Endothelial cell of umbilical vein (primary cell): Measurements from ENCODE around the gene SLC25A13. TPM values are rescaled to one million over a fixed set of nuclear protein-coding genes. Genes with fewer than 3 reads are reported as not detected.

Source experiments
- BruUV-seq: library from RNA; stranded (reverse); fragments of 400-500 nt; replicated peaks from 2 replicates; lab custom pipeline; 2021; lab: Mats Ljungman, UMichigan
- CTCF ChIA-PET: fragments of 300-600, 350-600 bp; sonication (Branson Sonifier 250); formaldehyde crosslinking; loops from one replicate; lab custom pipeline; 2021; ENCODE audit warnings: antibody characterized with exemption, inconsistent platforms; lab: Charles Lee
- POLR2A ChIA-PET: fragments of 300-600, 350-600 bp; sonication (Branson Sonifier 250); formaldehyde crosslinking; loops from one replicate; lab custom pipeline; 2021; ENCODE audit warnings: antibody characterized with exemption, inconsistent platforms; lab: Charles Lee
- DNase-seq: peaks from one replicate; pipeline ENCODE4 v3.0.0-alpha.2; 2011; ENCODE audit warnings: low read depth, low spot score
- FAIRE-seq: peaks from 2 replicates; lab custom pipeline; 2011; peaks lifted over from hg19 to GRCh38; lab: Jason Lieb, UNC
- H2AFZ ChIP-seq: 2 replicates; pipeline ENCODE4 v1.6.0; 2012; ENCODE audit warnings: low read depth, low read length, control low read depth, inconsistent platforms
- H3K27ac ChIP-seq: 2 replicates; pipeline ENCODE4 v1.5.1; 2011; ENCODE audit warnings: low read depth, mild to moderate bottlenecking, control low read depth, low read length, moderate library complexity; ENCODE audit not compliant: insufficient read depth
- H3K27me3 ChIP-seq, 2 experiments: 2 replicates each; pipeline versions ENCODE4 v1.6.0 to v1.6.1; 2011; ENCODE audit warnings: low read length in 2 of 2, mixed read lengths in 1 of 2; ENCODE audit not compliant: control insufficient read depth in 2 of 2, insufficient read depth in 2 of 2
- H3K36me3 ChIP-seq, 2 experiments: 2 replicates in 1 of 2; 3 replicates in 1 of 2; pipeline ENCODE4 v1.5.1; 2011; ENCODE audit warnings: low read length in 2 of 2, mild to moderate bottlenecking in 1 of 2, moderate library complexity in 1 of 2; ENCODE audit not compliant: control insufficient read depth in 2 of 2, insufficient read depth in 2 of 2; ENCODE audit errors: extremely low read depth in 1 of 2
- H3K4me1 ChIP-seq: 3 replicates; pipeline ENCODE4 v1.5.1; 2011; ENCODE audit warnings: mild to moderate bottlenecking, low read length; ENCODE audit not compliant: control insufficient read depth, insufficient read depth; ENCODE audit errors: extremely low read depth
- H3K4me2 ChIP-seq: 2 replicates; pipeline ENCODE4 v1.6.1; 2011; ENCODE audit warnings: low read length, control low read depth, mixed read lengths; ENCODE audit not compliant: insufficient read depth
- H3K4me3 ChIP-seq, 3 experiments: fragments of 200-600 bp in 1 of 3; sonication (generic), shearing (Covaris generic) in 1 of 3; replicated peaks in 1 of 3; 2 replicates each; pipeline ENCODE4 v1.5.1; 2011 to 2016; ENCODE audit warnings: control low read depth in 3 of 3, low read length in 3 of 3, mild to moderate bottlenecking in 2 of 3, inconsistent platforms in 1 of 3, low read depth in 1 of 3, moderate library complexity in 1 of 3; ENCODE audit not compliant: insufficient read depth in 1 of 3
- H3K79me2 ChIP-seq: 2 replicates; pipeline ENCODE4 v1.6.0; 2012; ENCODE audit warnings: low read length, inconsistent platforms; ENCODE audit not compliant: control insufficient read depth, insufficient read depth
- H3K9ac ChIP-seq: replicated peaks from 2 replicates; pipeline ENCODE3; 2011; ENCODE audit warnings: low read length, control low read depth; ENCODE audit not compliant: insufficient read depth; ENCODE audit errors: extremely low read depth
- H3K9me1 ChIP-seq: replicated peaks from 3 replicates; pipeline ENCODE4 v1.6.0; 2011; ENCODE audit warnings: mild to moderate bottlenecking, low read length; ENCODE audit not compliant: control insufficient read depth, insufficient read depth; ENCODE audit errors: extremely low read depth
- H3K9me3 ChIP-seq: replicated peaks from 2 replicates; pipeline ENCODE4 v1.5.1; 2012; ENCODE audit warnings: low read length, inconsistent platforms; ENCODE audit not compliant: control insufficient read depth, insufficient read depth
- H4K20me1 ChIP-seq: replicated peaks from 2 replicates; pipeline ENCODE3; 2011; ENCODE audit warnings: mild to moderate bottlenecking, low read length; ENCODE audit not compliant: control insufficient read depth, insufficient read depth; ENCODE audit errors: extremely low read depth
- EZH2 ChIP-seq: IDR thresholded peaks from 2 replicates; pipeline ENCODE4 v1.6.1; 2012; ENCODE audit warnings: borderline replicate concordance, low read depth, mild to moderate bottlenecking, moderate library complexity, low read length, inconsistent platforms; ENCODE audit not compliant: severe bottlenecking
- GATA2 ChIP-seq: IDR thresholded peaks from 2 replicates; pipeline ENCODE4 v1.7.0; 2011; ENCODE audit warnings: low read depth, mild to moderate bottlenecking, moderate library complexity, mixed read lengths, low read length; ENCODE audit not compliant: insufficient read length, insufficient read depth
- JUN ChIP-seq: IDR thresholded peaks from 2 replicates; pipeline ENCODE4 v1.6.1; 2011; ENCODE audit warnings: borderline replicate concordance, low read depth; ENCODE audit not compliant: insufficient read length, insufficient read depth
- POLR2A ChIP-seq: IDR thresholded peaks from 2 replicates; pipeline ENCODE4 v1.6.1; 2012; ENCODE audit warnings: low read depth, mild to moderate bottlenecking, control low read depth, low read length
- POLR2AphosphoS5 ChIP-seq: IDR thresholded peaks from 2 replicates; pipeline ENCODE4 v1.6.1; 2012; ENCODE audit warnings: low read depth, mild to moderate bottlenecking, control low read depth, low read length, moderate library complexity; ENCODE audit not compliant: insufficient read depth
- dilution Hi-C: fragments of 300-500 bp; cut with MboI; formaldehyde crosslinking; loops from one replicate; pipeline ENCODE4 v1.15.0; 2019; ENCODE audit warnings: low sequenced_read_pairs; ENCODE audit not compliant: extremely low pct_ligation_motif_present
- intact Hi-C: fragments of 100-400 bp; cut with micrococcal nuclease; formaldehyde crosslinking; loops from one replicate; pipeline ENCODE4 v1.10.0; 2022
- polyA plus RNA-seq, 4 experiments: library from polyadenylated mRNA; depleted of rRNA in 3 of 4; stranded (reverse) in 3 of 4; unstranded in 1 of 4; fragments of >200 nt; gene quantifications; 2 replicates each; pipeline versions ENCODE4 v1.2.1 to v1.2.3, GENCODE V29; 2011 to 2012; ENCODE audit warnings: missing spikeins in 1 of 4
- total RNA-seq: library from RNA; stranded (reverse); gene quantifications from 2 replicates; pipeline ENCODE4 v1.2.3, GENCODE V29; 2021
- TF ChIP-seq, protein P1 (sequence below), 2 donors: IDR thresholded peaks; 1 replicate in 1 of 2; 2 replicates in 1 of 2; pipeline ENCODE4 v1.5.1; 2011; ENCODE audit warnings: low read length in 2 of 2, mild to moderate bottlenecking in 2 of 2, moderate library complexity in 2 of 2, control low read depth in 1 of 2, inconsistent platforms in 1 of 2, low read depth in 1 of 2; ENCODE audit not compliant: insufficient read depth in 1 of 2; ENCODE audit errors: extremely low read depth in 1 of 2

The SLC25A13 gene
- total and polyA plus RNA-seq, 2 donors (not counting 3 experiments of a cell fraction or from before 2014, with no cell fraction given) = 13.2 to 34.4 TPM

DNA sequence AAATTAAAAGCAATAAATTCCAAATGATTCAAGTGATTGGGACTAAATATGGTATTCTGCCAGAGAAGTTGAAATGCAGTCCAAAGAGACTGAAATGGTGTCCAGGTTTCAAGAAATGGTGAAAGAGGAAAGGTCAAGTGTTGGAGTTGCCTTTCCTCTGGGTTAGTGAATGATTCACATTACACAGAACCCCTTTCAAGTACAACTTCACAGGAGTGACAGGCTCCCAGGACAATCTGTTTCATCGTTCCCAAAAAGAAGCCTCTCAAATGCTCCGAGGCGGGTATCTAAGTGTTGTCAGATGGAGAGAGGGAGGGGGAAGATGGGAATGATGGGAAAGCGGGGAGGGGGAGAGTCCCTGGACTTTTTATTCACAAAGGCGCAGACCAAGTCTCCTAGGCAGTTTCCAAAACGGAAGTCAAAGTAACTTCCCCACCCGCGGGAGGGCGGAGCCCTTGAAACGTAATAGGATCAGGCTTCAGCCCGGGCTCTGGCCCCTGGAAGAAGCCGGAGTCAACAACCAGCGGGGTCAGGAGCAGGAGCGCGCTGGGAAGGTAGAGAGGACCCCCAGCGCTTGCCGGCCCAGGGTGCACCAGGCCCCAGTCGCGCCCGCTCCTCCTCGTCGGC, 754 bp downstream of the SLC25A13 start:
- Histone ChIP-seq H3K9ac (peak overlapping the region; percentile 90), H4K20me1 (no peaks in the 10 kb centered on the region), H2AFZ (peak overlapping the region; percentile 89), H3K9me1 (no peaks in the 10 kb centered on the region), H3K4me3 (peak overlapping the region; percentile 71 to 90 (median 86)), H3K27ac (peak overlapping the region; percentile 85), H3K4me1 (peaks cover 14% of the 10 kb centered on the region), H3K4me2 (peak overlapping the region; percentile 67), H3K27me3 (no peaks in the 10 kb centered on the region), H3K79me2 (peaks cover 12% of the 10 kb centered on the region), H3K36me3 (no peaks in the 10 kb centered on the region), H3K9me3 (no peaks in the 10 kb centered on the region)
- dilution Hi-C loops = no loop called here
- TF ChIP-seq POLR2A = peak; percentile 95
- peak; percentile 73 for TF ChIP-seq POLR2AphosphoS5
- TF ChIP-seq GATA2 = no peak
- TF ChIP-seq EZH2 = no peak
- peak; percentile 89 for DNase-seq
- intact Hi-C loops = loop anchor here (1.0 to 10.0 kb wide), 7 partner anchors 67 to 686 kb away; partner anchors contain the start of genes DLX6 and SEM1
- peak; percentile 96 for FAIRE-seq
- TSS peak; percentile 43 for BruUV-seq
- POLR2A ChIA-PET = no interaction called here
- CTCF ChIA-PET = interaction anchor here (1.0 kb wide), 1 partner anchor 16 kb away, joined by 3 read pairs; no protein-coding TSS in a partner anchor

DNA sequence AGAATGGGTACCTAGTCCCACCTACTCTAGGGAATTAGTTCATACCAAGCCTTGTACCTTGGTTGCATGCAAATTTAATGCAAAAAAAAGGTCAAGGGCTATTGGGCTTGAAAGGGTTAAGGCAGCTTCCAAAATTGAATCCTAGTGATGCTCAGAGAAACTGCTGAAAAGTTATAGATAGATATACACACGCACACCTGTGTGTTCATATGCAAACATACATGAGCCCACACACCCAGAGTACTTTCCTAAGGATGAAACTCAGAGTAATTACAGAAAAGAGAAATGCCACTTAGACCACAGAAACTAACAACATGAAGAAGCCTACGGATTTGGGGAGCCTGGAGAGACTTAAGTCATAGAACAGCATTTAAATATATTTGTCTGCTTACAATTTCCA, 1.5 kb downstream of the SLC25A13 start:
- peaks cover 14% of the 10 kb centered on the region for H3K4me1 ChIP-seq
- DNase-seq (no peak), FAIRE-seq (no peak)
- peak overlapping the region; percentile 90 for H3K9ac ChIP-seq
- H3K79me2 ChIP-seq = peaks cover 12% of the 10 kb centered on the region
- no peaks in the 10 kb centered on the region for H4K20me1 ChIP-seq
- H3K9me3 ChIP-seq = no peaks in the 10 kb centered on the region
- BruUV-seq = no TSS peak
- peak overlapping the region; percentile 67 for H3K4me2 ChIP-seq
- H3K36me3 ChIP-seq = no peaks in the 10 kb centered on the region
- ChIA-PET CTCF (interaction anchor here (1.0 kb wide), 1 partner anchor 15 kb away, joined by 3 read pairs; no protein-coding TSS in a partner anchor), POLR2A (no interaction called here)
- intact Hi-C loops (loop anchor here (5.0 to 10.0 kb wide), 5 partner anchors 98 to 687 kb away; partner anchors contain the start of genes DLX6 and SEM1), dilution Hi-C loops (no loop called here)
- TF ChIP-seq JUN = no peak
- TF ChIP-seq GATA2 = no peak
- TF ChIP-seq, protein P1, sequence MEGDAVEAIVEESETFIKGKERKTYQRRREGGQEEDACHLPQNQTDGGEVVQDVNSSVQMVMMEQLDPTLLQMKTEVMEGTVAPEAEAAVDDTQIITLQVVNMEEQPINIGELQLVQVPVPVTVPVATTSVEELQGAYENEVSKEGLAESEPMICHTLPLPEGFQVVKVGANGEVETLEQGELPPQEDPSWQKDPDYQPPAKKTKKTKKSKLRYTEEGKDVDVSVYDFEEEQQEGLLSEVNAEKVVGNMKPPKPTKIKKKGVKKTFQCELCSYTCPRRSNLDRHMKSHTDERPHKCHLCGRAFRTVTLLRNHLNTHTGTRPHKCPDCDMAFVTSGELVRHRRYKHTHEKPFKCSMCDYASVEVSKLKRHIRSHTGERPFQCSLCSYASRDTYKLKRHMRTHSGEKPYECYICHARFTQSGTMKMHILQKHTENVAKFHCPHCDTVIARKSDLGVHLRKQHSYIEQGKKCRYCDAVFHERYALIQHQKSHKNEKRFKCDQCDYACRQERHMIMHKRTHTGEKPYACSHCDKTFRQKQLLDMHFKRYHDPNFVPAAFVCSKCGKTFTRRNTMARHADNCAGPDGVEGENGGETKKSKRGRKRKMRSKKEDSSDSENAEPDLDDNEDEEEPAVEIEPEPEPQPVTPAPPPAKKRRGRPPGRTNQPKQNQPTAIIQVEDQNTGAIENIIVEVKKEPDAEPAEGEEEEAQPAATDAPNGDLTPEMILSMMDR (IDR thresholded peaks at IDR 0.05; ENCODE audit: extremely low read depth in 1 of 2, insufficient read depth in 1 of 2, low read depth in 1 of 2, low read length in 2 of 2) = no peak
- no peak overlapping the region for H2AFZ ChIP-seq
- no peaks in the 10 kb centered on the region for H3K9me1 ChIP-seq
- H3K4me3 ChIP-seq = peak overlapping the region in 1 of 3 experiments; percentile 71
- H3K27me3 ChIP-seq = no peaks in the 10 kb centered on the region
- no peak overlapping the region for H3K27ac ChIP-seq
